Activated CD8-positive, alpha-beta memory T cell treated with anti-CD3 and anti-CD28 coated beads for 24 hours (primary cell): ENCODE results near the gene MR1.
A peak's percentile ranks its signal among the peaks of the same experiment; 100 is the strongest.

Experiments
- DNase-seq: peaks from one replicate; pipeline ENCODE4 v3.0.0-alpha.2; 2020

MR1 gene

GRCh38 chr1:181064702-181065101 lies 30.9 kb downstream of the MR1 start:
- DNase-seq = no peak

GRCh38 chr1:181073638-181074037 lies 39.9 kb downstream of the MR1 start:
- DNase-seq = no peak

- DNase-seq = no peak
Measured at GRCh38 chr1:181075766-181076350, 42.1 kb downstream of the MR1 start.

- no peak for DNase-seq
Measured at GRCh38 chr1:181076852-181077251, 43.1 kb downstream of the MR1 start.

GRCh38 chr1:181077576-181078242 lies 43.9 kb downstream of the MR1 start:
- DNase-seq = no peak

- no peak for DNase-seq
Measured at GRCh38 chr1:181079382-181079781, 45.6 kb downstream of the MR1 start.

GRCh38 chr1:181079920-181080319 lies 46.1 kb downstream of the MR1 start:
- DNase-seq = no peak

- no peak for DNase-seq
Measured at GRCh38 chr1:181080556-181080955, 46.8 kb downstream of the MR1 start.

- DNase-seq = no peak
Measured at GRCh38 chr1:181081395-181081794, 47.6 kb downstream of the MR1 start.

- no peak for DNase-seq
Measured at GRCh38 chr1:181083842-181084605, 50.2 kb downstream of the MR1 start.

- DNase-seq = no peak
Measured at GRCh38 chr1:181084606-181084969, 50.8 kb downstream of the MR1 start.

GRCh38 chr1:181086091-181086490 lies 52.3 kb downstream of the MR1 start:
- no peak for DNase-seq

GRCh38 chr1:181086926-181087325 lies 53.1 kb downstream of the MR1 start:
- DNase-seq = no peak

GRCh38 chr1:181087400-181087901 lies 53.7 kb downstream of the MR1 start:
- DNase-seq = no peak

GRCh38 chr1:181088079-181089016 lies 54.6 kb downstream of the MR1 start, which contains the start of gene IER5:
Gene IER5 (plus strand): TSS chr1:181088700. CDS start chr1:181088903, 203 bp downstream.
- DNase-seq = peak; percentile 98

GRCh38 chr1:181089017-181089675 lies 55.4 kb downstream of the MR1 start:
- no peak for DNase-seq

GRCh38 chr1:181089676-181090544 lies 56.1 kb downstream of the MR1 start:
- peak; percentile 87 for DNase-seq

GRCh38 chr1:181090641-181091126 lies 56.9 kb downstream of the MR1 start:
- DNase-seq = no peak

GRCh38 chr1:181091309-181092040 lies 57.7 kb downstream of the MR1 start:
- no peak for DNase-seq

- no peak for DNase-seq
Measured at GRCh38 chr1:181092056-181092455, 58.3 kb downstream of the MR1 start.
